Kidney epithelial cell (primary cell): ENCODE results near the gene WRAP73. TPM values are rescaled to one million over a fixed set of nuclear protein-coding genes. Genes with fewer than 3 reads are reported as not detected.

Source experiments
- DNase-seq: peaks from one replicate; pipeline ENCODE4 v3.0.0-alpha.2; 2010; ENCODE audit warnings: low read depth
- H3K27me3 ChIP-seq: 2 replicates; pipeline ENCODE4 v1.6.0; 2011; ENCODE audit warnings: low read length; ENCODE audit not compliant: control insufficient read depth, insufficient read depth
- H3K36me3 ChIP-seq: 2 replicates; pipeline ENCODE4 v1.5.1; 2011; ENCODE audit warnings: low read length; ENCODE audit not compliant: control insufficient read depth, insufficient read depth
- H3K4me3 ChIP-seq: 2 replicates; pipeline ENCODE4 v1.5.1; 2011; ENCODE audit warnings: low read depth, mild to moderate bottlenecking, control low read depth, low read length
- total RNA-seq: library from RNA; depleted of rRNA; stranded (reverse); fragments of >200 nt; gene quantifications from 2 replicates; pipeline ENCODE4 v1.2.3, GENCODE V29; 2015
- TF ChIP-seq, protein P1 (sequence below): IDR thresholded peaks from 2 replicates; pipeline ENCODE4 v1.5.1; 2011; ENCODE audit warnings: mild to moderate bottlenecking, moderate library complexity, low read length, control low read depth, inconsistent platforms; ENCODE audit not compliant: insufficient read depth, poor library complexity, severe bottlenecking

The WRAP73 gene
- total RNA-seq, 1 donor from 2014 or later, result 35.2 TPM

- no peak overlapping the region for H3K4me3 ChIP-seq
- no peak for DNase-seq
- H3K36me3 ChIP-seq, result no peaks in the 10 kb centered on the region
- TF ChIP-seq, protein P1, sequence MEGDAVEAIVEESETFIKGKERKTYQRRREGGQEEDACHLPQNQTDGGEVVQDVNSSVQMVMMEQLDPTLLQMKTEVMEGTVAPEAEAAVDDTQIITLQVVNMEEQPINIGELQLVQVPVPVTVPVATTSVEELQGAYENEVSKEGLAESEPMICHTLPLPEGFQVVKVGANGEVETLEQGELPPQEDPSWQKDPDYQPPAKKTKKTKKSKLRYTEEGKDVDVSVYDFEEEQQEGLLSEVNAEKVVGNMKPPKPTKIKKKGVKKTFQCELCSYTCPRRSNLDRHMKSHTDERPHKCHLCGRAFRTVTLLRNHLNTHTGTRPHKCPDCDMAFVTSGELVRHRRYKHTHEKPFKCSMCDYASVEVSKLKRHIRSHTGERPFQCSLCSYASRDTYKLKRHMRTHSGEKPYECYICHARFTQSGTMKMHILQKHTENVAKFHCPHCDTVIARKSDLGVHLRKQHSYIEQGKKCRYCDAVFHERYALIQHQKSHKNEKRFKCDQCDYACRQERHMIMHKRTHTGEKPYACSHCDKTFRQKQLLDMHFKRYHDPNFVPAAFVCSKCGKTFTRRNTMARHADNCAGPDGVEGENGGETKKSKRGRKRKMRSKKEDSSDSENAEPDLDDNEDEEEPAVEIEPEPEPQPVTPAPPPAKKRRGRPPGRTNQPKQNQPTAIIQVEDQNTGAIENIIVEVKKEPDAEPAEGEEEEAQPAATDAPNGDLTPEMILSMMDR, result no peak
- H3K27me3 ChIP-seq, result no peaks in the 10 kb centered on the region
Observed at GRCh38 chr1:3620708-3621107, 29.2 kb downstream of the WRAP73 start.

GRCh38 chr1:3618881-3619671, 30.8 kb downstream of the WRAP73 start:
- DNase-seq, result peak; percentile 39
- no peaks in the 10 kb centered on the region for H3K36me3 ChIP-seq
- TF ChIP-seq, protein P1, result peak; percentile 75
- H3K4me3 ChIP-seq, result no peak overlapping the region
- no peaks in the 10 kb centered on the region for H3K27me3 ChIP-seq

DNA sequence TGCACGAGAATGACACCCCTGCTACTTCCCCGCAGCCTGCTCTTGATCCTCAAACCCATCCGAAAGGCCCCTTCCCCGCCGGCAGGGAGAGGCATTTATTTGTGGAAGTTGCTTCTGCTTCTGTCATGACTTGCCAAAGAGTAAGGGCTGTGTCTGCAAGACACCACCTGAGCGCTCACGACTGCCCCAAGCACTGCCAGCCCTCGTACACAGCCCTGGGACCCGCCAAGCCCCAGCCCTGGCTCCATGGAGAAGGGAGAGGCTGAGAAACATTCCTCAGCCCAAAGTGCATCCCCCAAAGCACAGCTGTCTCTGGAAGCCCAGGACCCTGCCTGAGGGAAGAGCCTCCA, 31.4 kb downstream of the WRAP73 start:
- Histone ChIP-seq H3K27me3 (no peaks in the 10 kb centered on the region), H3K36me3 (no peaks in the 10 kb centered on the region), H3K4me3 (no peak overlapping the region)
- TF ChIP-seq, protein P1, result no peak
- no peak for DNase-seq

- TF ChIP-seq, protein P1, result no peak
- Histone ChIP-seq H3K36me3 (no peaks in the 10 kb centered on the region), H3K4me3 (no peak overlapping the region), H3K27me3 (peaks cover 3% of the 10 kb centered on the region)
- DNase-seq, result no peak
Observed at GRCh38 chr1:3617806-3618345, 32.0 kb downstream of the WRAP73 start.

- Histone ChIP-seq H3K4me3 (no peak overlapping the region), H3K36me3 (no peaks in the 10 kb centered on the region), H3K27me3 (peaks cover 13% of the 10 kb centered on the region)
- TF ChIP-seq, protein P1, result no peak
- no peak for DNase-seq
Observed at GRCh38 chr1:3616861-3617260, 33.0 kb downstream of the WRAP73 start.
